Panc1 (cell line): ENCODE data around the gene SLC6A4.

Experiments
- POLR2AphosphoS5 ChIP-seq: IDR thresholded peaks from 2 replicates; pipeline ENCODE4 v1.6.1; 2012; ENCODE audit warnings: mild to moderate bottlenecking, low read depth, low read length, moderate library complexity
- REST ChIP-seq, 2 experiments: IDR thresholded peaks; 2 replicates each; pipeline ENCODE4 v1.6.1; 2011 to 2012; ENCODE audit warnings: low read depth in 2 of 2, control low read depth in 1 of 2, low read length in 1 of 2, mild to moderate bottlenecking in 1 of 2, moderate library complexity in 1 of 2; ENCODE audit not compliant: insufficient read depth in 1 of 2
- TCF7L2 ChIP-seq: IDR thresholded peaks from 2 replicates; pipeline ENCODE4 v1.6.1; 2011; ENCODE audit warnings: mild to moderate bottlenecking, low read depth, low read length, inconsistent platforms
- TF ChIP-seq, protein P1 (sequence below): fragments of 450-650 bp; IDR thresholded peaks from 2 replicates; pipeline ENCODE4 v1.5.1; 2017; ENCODE audit warnings: mild to moderate bottlenecking

GRCh38 chr17:30176855-30177254 is 58.6 kb downstream of the SLC6A4 start:
- TF ChIP-seq, protein P1, sequence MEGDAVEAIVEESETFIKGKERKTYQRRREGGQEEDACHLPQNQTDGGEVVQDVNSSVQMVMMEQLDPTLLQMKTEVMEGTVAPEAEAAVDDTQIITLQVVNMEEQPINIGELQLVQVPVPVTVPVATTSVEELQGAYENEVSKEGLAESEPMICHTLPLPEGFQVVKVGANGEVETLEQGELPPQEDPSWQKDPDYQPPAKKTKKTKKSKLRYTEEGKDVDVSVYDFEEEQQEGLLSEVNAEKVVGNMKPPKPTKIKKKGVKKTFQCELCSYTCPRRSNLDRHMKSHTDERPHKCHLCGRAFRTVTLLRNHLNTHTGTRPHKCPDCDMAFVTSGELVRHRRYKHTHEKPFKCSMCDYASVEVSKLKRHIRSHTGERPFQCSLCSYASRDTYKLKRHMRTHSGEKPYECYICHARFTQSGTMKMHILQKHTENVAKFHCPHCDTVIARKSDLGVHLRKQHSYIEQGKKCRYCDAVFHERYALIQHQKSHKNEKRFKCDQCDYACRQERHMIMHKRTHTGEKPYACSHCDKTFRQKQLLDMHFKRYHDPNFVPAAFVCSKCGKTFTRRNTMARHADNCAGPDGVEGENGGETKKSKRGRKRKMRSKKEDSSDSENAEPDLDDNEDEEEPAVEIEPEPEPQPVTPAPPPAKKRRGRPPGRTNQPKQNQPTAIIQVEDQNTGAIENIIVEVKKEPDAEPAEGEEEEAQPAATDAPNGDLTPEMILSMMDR: no peak
- no peak for TF ChIP-seq TCF7L2
- no peak for TF ChIP-seq POLR2AphosphoS5
- TF ChIP-seq REST (IDR thresholded peaks at IDR 0.05; ENCODE audit: insufficient read depth in 1 of 2, low read depth in 2 of 2, low read length in 1 of 2): no peak
